ENCODE data around the gene RIT1.

The RIT1 gene, protein sequence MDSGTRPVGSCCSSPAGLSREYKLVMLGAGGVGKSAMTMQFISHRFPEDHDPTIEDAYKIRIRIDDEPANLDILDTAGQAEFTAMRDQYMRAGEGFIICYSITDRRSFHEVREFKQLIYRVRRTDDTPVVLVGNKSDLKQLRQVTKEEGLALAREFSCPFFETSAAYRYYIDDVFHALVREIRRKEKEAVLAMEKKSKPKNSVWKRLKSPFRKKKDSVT

DNA sequence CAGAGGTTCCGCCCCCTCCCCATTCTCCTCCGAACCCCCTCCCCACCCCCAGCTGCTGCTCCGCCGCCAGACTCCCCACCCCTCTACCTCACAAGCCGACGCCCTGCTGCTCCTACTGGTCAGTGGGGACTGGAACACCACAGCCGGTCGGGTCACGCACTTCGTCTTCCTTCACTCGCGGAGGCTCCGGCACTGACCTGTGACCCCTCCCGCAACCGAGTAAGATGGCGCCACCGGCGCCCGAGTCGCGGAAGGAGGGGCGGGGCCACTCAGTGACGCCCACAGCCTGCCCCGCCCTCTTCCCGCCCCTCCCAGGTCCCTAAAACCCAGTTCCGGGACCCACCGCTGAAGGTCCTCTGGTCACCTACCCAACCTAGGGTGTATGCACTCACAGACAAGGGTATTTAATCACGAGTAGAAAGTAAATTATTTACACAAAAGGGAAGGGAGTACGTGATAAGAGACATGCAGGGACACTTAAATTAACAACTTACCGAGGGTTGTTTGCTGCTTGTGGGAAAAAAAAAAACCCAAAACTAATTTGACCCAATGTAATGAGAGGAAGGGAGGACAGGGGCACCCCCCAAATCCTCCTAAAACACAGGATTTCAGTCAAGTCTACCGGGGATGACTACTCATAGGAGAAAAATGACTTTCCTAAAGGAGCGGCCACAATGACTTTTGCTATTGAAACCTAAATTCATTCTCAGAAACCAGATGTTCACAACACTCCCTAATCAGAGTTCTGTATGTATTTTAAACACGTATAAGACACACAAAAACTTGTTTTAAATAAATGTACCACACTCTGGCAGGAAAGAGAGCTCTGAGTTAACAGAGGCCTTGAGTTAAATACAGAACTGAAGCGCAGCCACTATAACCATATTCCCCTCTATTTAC is at the start of gene RIT1:
Gene RIT1, minus strand, starts transcription at position 194 of the 900 bp plus-strand sequence. CDS start 588 bp downstream, outside the sequence.
- Histone ChIP-seq H3K27me3 (replicated peaks) (no peaks in the 10 kb centered on the region), H3K36me3 (replicated peaks) (peaks cover 55% of the 10 kb centered on the region), H3K27ac (peak within 1 kb of the TSS; percentile 79), H3K4me3 (ENCODE audit: low read depth, low read length) (peak within 1 kb of the TSS; percentile 76)
- TF ChIP-seq, protein P1, sequence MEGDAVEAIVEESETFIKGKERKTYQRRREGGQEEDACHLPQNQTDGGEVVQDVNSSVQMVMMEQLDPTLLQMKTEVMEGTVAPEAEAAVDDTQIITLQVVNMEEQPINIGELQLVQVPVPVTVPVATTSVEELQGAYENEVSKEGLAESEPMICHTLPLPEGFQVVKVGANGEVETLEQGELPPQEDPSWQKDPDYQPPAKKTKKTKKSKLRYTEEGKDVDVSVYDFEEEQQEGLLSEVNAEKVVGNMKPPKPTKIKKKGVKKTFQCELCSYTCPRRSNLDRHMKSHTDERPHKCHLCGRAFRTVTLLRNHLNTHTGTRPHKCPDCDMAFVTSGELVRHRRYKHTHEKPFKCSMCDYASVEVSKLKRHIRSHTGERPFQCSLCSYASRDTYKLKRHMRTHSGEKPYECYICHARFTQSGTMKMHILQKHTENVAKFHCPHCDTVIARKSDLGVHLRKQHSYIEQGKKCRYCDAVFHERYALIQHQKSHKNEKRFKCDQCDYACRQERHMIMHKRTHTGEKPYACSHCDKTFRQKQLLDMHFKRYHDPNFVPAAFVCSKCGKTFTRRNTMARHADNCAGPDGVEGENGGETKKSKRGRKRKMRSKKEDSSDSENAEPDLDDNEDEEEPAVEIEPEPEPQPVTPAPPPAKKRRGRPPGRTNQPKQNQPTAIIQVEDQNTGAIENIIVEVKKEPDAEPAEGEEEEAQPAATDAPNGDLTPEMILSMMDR (IDR thresholded peaks at IDR 0.05; ENCODE audit: low read depth, low read length, missing control alignments) = no peak
- peak; percentile 68 for DNase-seq
- in situ Hi-C loops (cut with HindIII; ENCODE audit: low pct_ligation_motif_present, low sequenced_read_pairs) = no loop called here

- no peak for DNase-seq
- TF ChIP-seq, protein P1 (IDR thresholded peaks at IDR 0.05; ENCODE audit: low read depth, low read length, missing control alignments) = no peak
- H3K27ac ChIP-seq = peak overlapping the region; percentile 67
- no peaks in the 10 kb centered on the region for H3K27me3 ChIP-seq (replicated peaks)
- in situ Hi-C loops (cut with HindIII; ENCODE audit: low pct_ligation_motif_present, low sequenced_read_pairs) = no loop called here
- no peak overlapping the region for H3K4me3 ChIP-seq (ENCODE audit: low read depth, low read length)
- H3K36me3 ChIP-seq (replicated peaks) = peaks cover 82% of the 10 kb centered on the region
Measured at GRCh38 chr1:155960081-155960745, 49.1 kb upstream of the RIT1 start.

DNA sequence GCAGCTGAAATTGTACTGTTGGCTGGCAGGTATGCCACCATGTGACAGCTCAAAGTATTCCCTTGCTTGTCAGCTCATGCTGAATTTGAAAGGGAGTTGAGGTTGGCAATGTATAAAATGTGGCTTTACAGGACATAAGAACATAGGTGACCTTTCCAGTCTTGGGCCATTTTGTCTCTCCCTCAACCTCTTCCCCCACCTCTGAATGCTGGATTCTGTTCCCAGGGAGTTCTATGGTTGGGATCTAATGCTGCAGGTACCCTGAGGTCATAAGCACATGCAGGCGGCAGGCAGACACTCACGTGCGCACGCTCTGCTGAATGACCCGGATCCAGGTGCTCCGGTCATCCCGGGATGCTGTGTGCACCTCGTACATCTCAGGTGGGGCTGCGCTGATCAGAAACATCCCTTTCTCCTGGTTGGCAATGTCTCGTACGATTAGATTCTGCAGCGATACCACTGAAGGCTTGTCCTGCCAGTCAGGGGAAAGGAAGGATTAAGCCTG is 46.3 kb upstream of the RIT1 start:
- no peak for DNase-seq
- H3K27ac ChIP-seq = no peak overlapping the region

GRCh38 chr1:155954645-155955044 is 43.5 kb upstream of the RIT1 start:
- in situ Hi-C loops (cut with HindIII; ENCODE audit: low pct_ligation_motif_present, low sequenced_read_pairs) = no loop called here
- Histone ChIP-seq H3K36me3 (replicated peaks) (peaks cover 86% of the 10 kb centered on the region), H3K27ac (no peak overlapping the region), H3K4me3 (ENCODE audit: low read depth, low read length) (no peak overlapping the region), H3K27me3 (replicated peaks) (no peaks in the 10 kb centered on the region)
- TF ChIP-seq, protein P1 (IDR thresholded peaks at IDR 0.05; ENCODE audit: low read depth, low read length, missing control alignments) = no peak
- no peak for DNase-seq

More for the DNA sequence above, 46.3 kb upstream of the RIT1 start:
- TF ChIP-seq, protein P1 (IDR thresholded peaks at IDR 0.05; ENCODE audit: low read depth, low read length, missing control alignments) = no peak
- Histone ChIP-seq H3K27me3 (replicated peaks) (no peaks in the 10 kb centered on the region), H3K36me3 (replicated peaks) (peaks cover 81% of the 10 kb centered on the region), H3K4me3 (ENCODE audit: low read depth, low read length) (no peak overlapping the region)
- in situ Hi-C loops (cut with HindIII; ENCODE audit: low pct_ligation_motif_present, low sequenced_read_pairs) = no loop called here

- Histone ChIP-seq H3K27me3 (replicated peaks) (no peaks in the 10 kb centered on the region), H3K4me3 (ENCODE audit: low read depth, low read length) (no peak overlapping the region), H3K27ac (no peak overlapping the region), H3K36me3 (replicated peaks) (peaks cover 85% of the 10 kb centered on the region)
- no peak for DNase-seq
- in situ Hi-C loops (cut with HindIII; ENCODE audit: low pct_ligation_motif_present, low sequenced_read_pairs) = no loop called here
- TF ChIP-seq, protein P1 (IDR thresholded peaks at IDR 0.05; ENCODE audit: low read depth, low read length, missing control alignments) = no peak
Measured at GRCh38 chr1:155952505-155952890, 41.3 kb upstream of the RIT1 start.
